ENCODE results near the gene SDCCAG8.

GRCh38 chr1:243341074-243341473 is 85.2 kb downstream of the SDCCAG8 start:
- TF ChIP-seq CTCF (IDR thresholded peaks at IDR 0.05): no peak
- TF ChIP-seq POLR2A (IDR thresholded peaks at IDR 0.05): no peak
